Adrenal gland (tissue), 12 donors: Measurements from ENCODE around the gene KIF19. TPM values are rescaled to one million over a fixed set of nuclear protein-coding genes. Genes with fewer than 3 reads are reported as not detected.
A peak's percentile ranks its signal among the peaks of the same experiment; 100 is the strongest.

Source experiments
- DNase-seq, 7 donors: peaks; one replicate each; pipeline ENCODE4 v3.0.0-alpha.2; 2019 to 2020
- H3K27ac ChIP-seq, 5 donors: fragments of 200-600 bp; sonication (generic) in 4 of 5; 1 replicate in 3 of 5; 2 replicates in 2 of 5; pipeline versions ENCODE4 v1.5.1 to v1.8.0; 2016 to 2020; ENCODE audit warnings: mild to moderate bottlenecking in 1 of 5
- H3K27me3 ChIP-seq: fragments of 200-600 bp; 2 replicates; pipeline ENCODE4 v1.8.0; 2021
- H3K36me3 ChIP-seq, 2 donors: fragments of 200-600 bp; replicated peaks in 1 of 2; 1 replicate in 1 of 2; 2 replicates in 1 of 2; pipeline versions ENCODE4 v1.5.1 to v1.8.0; 2018 to 2022
- H3K4me1 ChIP-seq, 2 donors: fragments of 200-600 bp; replicated peaks in 1 of 2; 1 replicate in 1 of 2; 2 replicates in 1 of 2; pipeline versions ENCODE4 v1.5.1 to v1.8.0; 2018 to 2021
- H3K4me3 ChIP-seq, 4 donors: fragments of 200-600 bp; sonication (generic) in 3 of 4; one replicate each; pipeline ENCODE4 v1.5.1; 2016 to 2018
- H3K9me3 ChIP-seq, 3 donors: fragments of 200-600 bp; sonication (generic) in 1 of 3; replicated peaks in 1 of 3; 1 replicate in 2 of 3; 2 replicates in 1 of 3; pipeline versions ENCODE4 v1.5.1 to v1.8.0; 2016 to 2021
- POLR2A ChIP-seq, 2 donors: fragments of 450-650 bp; IDR thresholded peaks; one replicate each; pipeline ENCODE4 v1.6.1; 2017; ENCODE audit warnings: antibody characterized with exemption in 2 of 2, mild to moderate bottlenecking in 2 of 2, moderate library complexity in 1 of 2
- WGBS, 4 donors: extraction: QIAGEN DNeasy Blood & Tissue Kit in 2 of 4; methylation state at CpG; one replicate each; pipeline versions ENCODE4 v1.1.5 to v1.1.7; 2013 to 2017; 5-methylcytosine and 5-hydroxymethylcytosine counted together
- intact Hi-C, 2 donors: fragments of 100-400 bp; cut with DNase I; formaldehyde crosslinking; loops; one replicate each; pipeline versions ENCODE4 v1.14.1 to v1.15.0; 2022 to 2023
- polyA plus RNA-seq, 3 donors: library from polyadenylated mRNA; stranded (reverse); fragments of 200-250 nt in 2 of 3; fragments of 350-450 nt in 1 of 3; fragmentation: Illumina TruSeq in 1 of 3; extraction: RNeasy Lipid Tissue Mini Kit (QIAGEN cat#74804) in 1 of 3; gene quantifications; one replicate each; pipeline ENCODE4 v1.2.3, GENCODE V29; 2013 to 2014
- total RNA-seq, 9 donors: library from RNA; depleted of rRNA in 4 of 9; stranded (reverse); fragments of >200 nt in 4 of 9; fragments of 120-200 nt in 1 of 9; fragmentation: NEBNext Ultra II Directional in 1 of 9; extraction: Animal tissue kit (Norgen Biotek cat#: 25700) in 1 of 9; gene quantifications; one replicate each; pipeline versions ENCODE4 v1.1.0 to v1.2.4, GENCODE V29; 2013 to 2023
- TF ChIP-seq, protein P1 (sequence below), 6 experiments: fragments of 450-650 bp in 4 of 6; fragments of 200-600 bp in 2 of 6; sonication (generic) in 1 of 6; IDR thresholded peaks; 1 replicate in 5 of 6; 2 replicates in 1 of 6; pipeline versions ENCODE4 v1.5.1 to v1.8.0; 2016 to 2021; ENCODE audit warnings: antibody characterized with exemption in 6 of 6, mild to moderate bottlenecking in 2 of 6, moderate library complexity in 1 of 6
- donor health status: healthy with polysubstance abuse.
- donor health status: Bipolar disorder and iron deficiency.
- donor health status: DM: yes; HTN: yes; CAD: no.
- donor health status: DM: no; HTN: no; CAD: no.
- donor health status: DM: no; HTN: no; CAD: no.
- donor health status: DM: yes; HTN: yes; CAD: no.

KIF19 gene
- total and polyA plus RNA-seq, 12 donors, result 0.06 to 1.7 (median 0.30) TPM; not detected in 2

- DNase-seq, result peak in 1 of 7 donors; percentile 47
- intact Hi-C loops, result loop anchor here in 1 of 2 donors (5.0 kb wide), 1 partner anchor 86 kb away; the partner anchor contains the start of gene TTYH2
- 37 to 49% (median 44%) methylated on average over 7 of the region's 7 CpGs for WGBS, 4 donors
- no peaks in the 10 kb centered on the region for H3K9me3 ChIP-seq
- H3K27me3 ChIP-seq, result no peaks in the 10 kb centered on the region
- no peaks in the 10 kb centered on the region for H3K36me3 ChIP-seq
- no peak overlapping the region for H3K4me3 ChIP-seq
- H3K27ac ChIP-seq, result peak overlapping the region in 2 of 5 donors; percentile 52 to 84
- TF ChIP-seq, protein P1, sequence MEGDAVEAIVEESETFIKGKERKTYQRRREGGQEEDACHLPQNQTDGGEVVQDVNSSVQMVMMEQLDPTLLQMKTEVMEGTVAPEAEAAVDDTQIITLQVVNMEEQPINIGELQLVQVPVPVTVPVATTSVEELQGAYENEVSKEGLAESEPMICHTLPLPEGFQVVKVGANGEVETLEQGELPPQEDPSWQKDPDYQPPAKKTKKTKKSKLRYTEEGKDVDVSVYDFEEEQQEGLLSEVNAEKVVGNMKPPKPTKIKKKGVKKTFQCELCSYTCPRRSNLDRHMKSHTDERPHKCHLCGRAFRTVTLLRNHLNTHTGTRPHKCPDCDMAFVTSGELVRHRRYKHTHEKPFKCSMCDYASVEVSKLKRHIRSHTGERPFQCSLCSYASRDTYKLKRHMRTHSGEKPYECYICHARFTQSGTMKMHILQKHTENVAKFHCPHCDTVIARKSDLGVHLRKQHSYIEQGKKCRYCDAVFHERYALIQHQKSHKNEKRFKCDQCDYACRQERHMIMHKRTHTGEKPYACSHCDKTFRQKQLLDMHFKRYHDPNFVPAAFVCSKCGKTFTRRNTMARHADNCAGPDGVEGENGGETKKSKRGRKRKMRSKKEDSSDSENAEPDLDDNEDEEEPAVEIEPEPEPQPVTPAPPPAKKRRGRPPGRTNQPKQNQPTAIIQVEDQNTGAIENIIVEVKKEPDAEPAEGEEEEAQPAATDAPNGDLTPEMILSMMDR (IDR thresholded peaks at IDR 0.05), result no peak
- peaks cover 4 to 24% of the 10 kb centered on the region in 2 donors for H3K4me1 ChIP-seq
Measured at GRCh38 chr17:74298778-74299177, 27.2 kb upstream of the KIF19 start.

- H3K27ac ChIP-seq, result peak overlapping the region in 1 of 5 donors; percentile 52
Measured at GRCh38 chr17:74299226-74300009, 26.6 kb upstream of the KIF19 start.

DNA sequence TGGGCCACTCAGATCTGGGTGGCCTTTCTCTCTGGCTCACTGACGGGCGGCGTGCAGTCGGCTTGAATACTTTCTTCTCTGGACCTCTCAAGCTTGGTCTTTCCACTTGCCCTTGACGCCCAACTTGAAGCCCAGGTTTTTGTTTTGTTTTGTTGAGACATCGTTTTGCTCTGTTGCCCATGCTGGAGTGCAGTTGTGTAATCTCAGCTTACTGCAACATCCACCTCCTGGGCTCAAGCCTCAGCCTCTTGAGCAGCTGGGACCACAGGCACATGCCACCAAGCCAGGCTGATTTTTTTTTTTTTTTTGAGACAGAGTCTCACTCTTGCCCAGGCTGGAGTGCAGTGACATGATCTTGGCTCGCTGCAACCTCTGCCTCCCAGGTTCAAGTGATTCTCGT, 22.7 kb upstream of the KIF19 start:
- Histone ChIP-seq H3K9me3 (peaks cover 0 to 9% (median 0%) of the 10 kb centered on the region in 3 donors), H3K36me3 (no peaks in the 10 kb centered on the region), H3K27me3 (no peaks in the 10 kb centered on the region), H3K27ac (no peak overlapping the region), H3K4me1 (peaks cover 0 to 2% of the 10 kb centered on the region in 2 donors), H3K4me3 (no peak overlapping the region)
- intact Hi-C loops, result loop anchor here (5.0 to 10.0 kb wide), 2 partner anchors 51 to 59 kb away; partner anchors contain the start of gene BTBD17 (in 1 of the 2)
- 79 to 93% (median 88%) methylated on average over 8 of the region's 8 CpGs for WGBS, 4 donors
- no peak for TF ChIP-seq POLR2A (IDR thresholded peaks at IDR 0.05)
- TF ChIP-seq, protein P1 (IDR thresholded peaks at IDR 0.05), result no peak
- no peak for DNase-seq

More at GRCh38 chr17:74299226-74300009, 26.6 kb upstream of the KIF19 start:
- Histone ChIP-seq H3K36me3 (no peaks in the 10 kb centered on the region), H3K4me1 (peaks cover 4 to 24% of the 10 kb centered on the region in 2 donors), H3K27me3 (no peaks in the 10 kb centered on the region), H3K9me3 (no peaks in the 10 kb centered on the region), H3K4me3 (no peak overlapping the region)
- no peak for TF ChIP-seq POLR2A (IDR thresholded peaks at IDR 0.05)
- TF ChIP-seq, protein P1 (IDR thresholded peaks at IDR 0.05), result no peak
- WGBS, 4 donors, result 81 to 87% (median 82%) methylated on average over 11 of the region's 11 CpGs
- intact Hi-C loops, result loop anchor here (5.0 to 10.0 kb wide), 3 partner anchors 55 to 87 kb away; partner anchors contain the start of genes BTBD17 (in 1 of the 2) and TTYH2 (in 1 of the 2)
- no peak for DNase-seq

DNA sequence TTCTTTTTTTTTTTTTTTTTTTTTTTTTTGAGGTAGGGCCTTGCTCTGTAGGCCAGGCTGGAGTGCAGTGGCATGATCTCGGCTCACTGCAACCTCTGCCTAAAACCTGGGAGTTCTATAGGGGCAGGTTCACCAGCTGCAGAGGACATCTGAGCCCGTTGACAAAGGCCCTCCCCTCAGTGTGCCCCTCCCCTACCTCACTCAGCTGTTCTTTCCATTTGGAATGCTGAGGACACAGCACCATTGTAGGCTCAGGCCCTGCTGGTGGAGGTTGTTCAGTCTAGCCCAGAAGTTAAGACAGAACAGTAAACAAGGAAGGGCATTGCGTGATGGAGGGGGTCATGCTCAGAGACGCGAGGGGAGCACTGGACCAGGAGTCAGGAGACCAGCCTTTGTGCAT, 21.8 kb upstream of the KIF19 start:
- intact Hi-C loops, result loop anchor here (5.0 to 10.0 kb wide), 2 partner anchors 51 to 58 kb away; partner anchors contain the start of gene BTBD17 (in 1 of the 2)
- no peak for TF ChIP-seq POLR2A (IDR thresholded peaks at IDR 0.05)
- TF ChIP-seq, protein P1 (IDR thresholded peaks at IDR 0.05), result no peak
- 66 to 85% (median 73%) methylated on average over 5 of the region's 5 CpGs for WGBS, 4 donors

More for the DNA sequence above, 21.8 kb upstream of the KIF19 start:
- Histone ChIP-seq H3K4me3 (no peak overlapping the region), H3K27ac (no peak overlapping the region), H3K36me3 (no peaks in the 10 kb centered on the region), H3K27me3 (peaks cover 4% of the 10 kb centered on the region), H3K4me1 (no peaks in the 10 kb centered on the region), H3K9me3 (peaks cover 0 to 9% (median 0%) of the 10 kb centered on the region in 3 donors)
- no peak for DNase-seq
